Activated CD4-positive, CD25-positive, alpha-beta regulatory T cell treated with anti-CD3 and anti-CD28 coated beads, Interleukin-2, amount 50 U/mL, for 16 hours (primary cell): Measurements from ENCODE around the gene LPCAT1.
"Not testable (repeated sequence)": the region's sequence is repeated elsewhere in the genome, so short reads cannot be mapped to it uniquely, and the experiment has no call there.

Source experiments
- DNase-seq: peaks from one replicate; pipeline ENCODE4 v3.0.0-alpha.2; 2020; ENCODE audit warnings: low read depth, low spot score

The LPCAT1 gene, protein sequence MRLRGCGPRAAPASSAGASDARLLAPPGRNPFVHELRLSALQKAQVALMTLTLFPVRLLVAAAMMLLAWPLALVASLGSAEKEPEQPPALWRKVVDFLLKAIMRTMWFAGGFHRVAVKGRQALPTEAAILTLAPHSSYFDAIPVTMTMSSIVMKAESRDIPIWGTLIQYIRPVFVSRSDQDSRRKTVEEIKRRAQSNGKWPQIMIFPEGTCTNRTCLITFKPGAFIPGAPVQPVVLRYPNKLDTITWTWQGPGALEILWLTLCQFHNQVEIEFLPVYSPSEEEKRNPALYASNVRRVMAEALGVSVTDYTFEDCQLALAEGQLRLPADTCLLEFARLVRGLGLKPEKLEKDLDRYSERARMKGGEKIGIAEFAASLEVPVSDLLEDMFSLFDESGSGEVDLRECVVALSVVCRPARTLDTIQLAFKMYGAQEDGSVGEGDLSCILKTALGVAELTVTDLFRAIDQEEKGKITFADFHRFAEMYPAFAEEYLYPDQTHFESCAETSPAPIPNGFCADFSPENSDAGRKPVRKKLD

DNA sequence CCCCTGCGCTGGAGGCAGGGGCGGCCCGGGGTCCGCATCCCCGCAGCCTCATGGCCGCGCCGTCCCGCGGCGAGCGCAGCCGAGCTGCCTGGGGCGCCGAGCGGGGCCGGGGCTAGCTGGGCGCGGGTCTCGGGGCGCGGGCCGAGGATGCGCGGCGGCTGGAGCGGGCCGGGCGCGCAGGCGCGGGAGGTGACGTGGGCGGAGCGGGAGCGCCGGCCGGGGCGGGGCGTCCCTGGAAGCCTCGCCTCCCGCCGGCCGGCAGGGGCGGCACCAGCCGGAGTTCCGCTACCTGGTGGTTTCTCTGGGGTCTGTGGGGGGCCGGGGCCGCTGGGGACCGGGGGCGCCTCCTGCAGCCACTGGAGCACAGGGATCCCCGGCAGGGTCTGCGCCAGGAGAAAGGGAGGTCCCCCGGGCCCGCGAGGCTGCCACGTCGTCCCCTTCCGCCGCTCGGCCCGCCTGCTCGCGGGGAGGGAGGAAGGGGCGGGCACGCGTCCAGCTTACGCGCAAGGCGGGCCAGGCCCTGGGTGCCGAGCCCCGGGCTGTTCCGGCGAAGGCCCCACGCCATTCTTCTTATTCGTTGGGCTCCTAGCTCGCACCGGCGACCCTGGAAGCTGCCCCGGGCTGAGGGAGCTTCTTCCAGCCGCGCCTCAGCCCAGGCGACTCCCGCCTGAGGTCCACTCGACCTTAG is at the start of gene LPCAT1:
Gene LPCAT1 (minus strand): TSS at position 168 of the 688 bp plus-strand sequence. CDS start 116 bp downstream, at position 52.
- DNase-seq, result peak; percentile 41

DNA sequence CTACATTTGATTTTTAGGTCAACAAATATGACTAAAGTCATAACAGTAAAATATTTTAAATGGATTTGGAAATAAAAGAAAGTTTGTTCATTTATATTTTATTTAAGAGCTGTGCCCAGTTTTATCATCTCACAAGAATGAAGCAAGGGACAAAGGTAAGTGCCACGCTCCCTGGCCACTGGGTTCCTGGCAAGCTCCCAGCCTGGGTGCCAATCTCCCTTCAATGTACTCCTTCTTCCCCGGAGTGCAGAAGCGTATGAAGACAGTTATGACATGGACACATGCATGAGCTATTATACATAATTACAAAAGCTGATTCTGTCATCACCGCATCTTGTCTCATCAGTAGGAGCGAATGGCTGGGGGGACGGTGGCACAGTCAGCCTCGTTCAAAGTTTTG is 48.1 kb upstream of the LPCAT1 start:
- DNase-seq, result not testable (repeated sequence)

DNA sequence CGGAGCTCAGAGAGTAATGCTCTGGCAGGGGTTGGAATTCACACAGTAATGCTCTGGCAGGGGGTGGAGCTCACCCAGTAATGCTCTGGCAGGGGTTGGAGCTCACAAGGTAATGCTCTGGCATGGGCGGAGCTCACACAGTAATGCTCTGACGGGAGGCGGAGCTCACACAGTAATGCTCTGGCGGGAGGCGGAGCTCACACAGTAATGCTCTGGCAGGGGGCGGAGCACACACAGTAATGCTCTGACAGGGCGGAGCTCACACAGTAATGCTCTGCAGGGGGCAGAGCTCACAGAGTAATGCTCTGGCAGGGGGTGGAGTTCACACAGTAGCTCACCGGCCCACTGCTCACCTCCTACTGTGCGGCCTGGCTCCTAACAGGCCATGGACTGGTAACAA is 47.2 kb upstream of the LPCAT1 start:
- no peak for DNase-seq

DNA sequence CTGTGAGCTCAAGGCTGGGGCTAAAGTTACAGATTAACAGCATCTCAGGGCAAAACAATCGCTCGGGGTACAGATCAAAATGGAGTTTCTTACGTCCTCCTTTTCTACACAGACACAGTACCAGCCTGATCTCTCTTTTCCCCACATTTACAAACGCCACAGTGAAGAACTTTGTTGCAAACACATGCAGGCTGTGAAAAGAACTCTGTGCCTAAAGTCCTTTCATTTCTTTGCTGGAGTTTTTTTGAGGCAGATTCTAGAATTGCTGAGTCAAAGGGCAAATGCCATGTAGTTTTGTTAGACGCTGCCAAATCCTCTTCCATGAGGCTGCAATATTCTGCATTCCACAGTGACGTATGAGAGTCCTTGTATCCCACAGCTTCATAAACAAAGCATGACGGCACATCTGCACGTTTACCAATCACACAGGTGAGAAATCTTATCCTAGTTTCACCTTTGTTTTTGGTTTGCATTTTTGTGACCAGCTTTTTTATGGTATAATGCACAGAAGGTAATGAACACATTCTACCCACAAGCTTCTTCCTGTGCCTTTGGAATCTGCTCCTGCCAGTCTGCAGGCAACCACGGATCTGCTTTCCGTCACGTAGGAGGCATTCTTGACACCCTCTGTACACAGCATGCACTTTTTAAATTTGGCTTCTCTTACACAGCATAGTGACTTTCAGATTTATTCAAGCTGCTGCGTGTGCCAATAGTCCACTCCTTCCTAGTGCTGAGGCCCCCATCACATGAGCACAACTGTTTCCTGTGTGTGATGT is 44.6 kb upstream of the LPCAT1 start:
- DNase-seq, result no peak

DNA sequence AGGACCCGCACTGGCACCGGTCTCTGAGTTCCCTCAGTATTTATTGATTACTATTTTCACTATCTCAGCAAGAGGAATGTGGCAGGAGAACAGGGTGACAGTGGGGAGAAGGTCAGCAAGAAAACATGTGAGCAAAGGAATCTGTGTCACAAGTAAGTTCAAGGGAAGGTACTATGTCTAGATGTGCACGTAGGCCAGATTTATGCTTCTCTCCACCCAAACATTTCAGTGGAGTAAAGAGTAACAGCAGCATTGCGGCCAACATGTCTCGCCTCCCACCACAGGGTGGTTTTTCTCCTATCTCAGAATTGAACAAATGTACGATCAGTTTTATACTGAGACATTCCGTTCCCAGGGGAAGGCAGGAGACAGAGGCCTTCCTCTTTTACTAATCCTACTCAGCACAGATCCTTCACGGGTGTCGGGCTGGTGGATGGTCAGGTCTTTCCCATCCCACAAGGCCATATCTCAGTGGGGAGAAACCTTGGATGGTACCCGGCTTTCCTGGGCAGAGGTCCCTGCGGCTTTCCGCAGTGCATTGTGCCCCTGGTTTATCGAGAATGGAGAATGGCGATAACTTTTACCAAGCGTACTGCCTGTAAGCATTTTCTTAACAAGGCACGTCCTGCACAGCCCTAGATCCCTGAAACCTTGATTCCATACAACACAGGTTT is 43.9 kb upstream of the LPCAT1 start:
- DNase-seq, result not testable (repeated sequence)

DNA sequence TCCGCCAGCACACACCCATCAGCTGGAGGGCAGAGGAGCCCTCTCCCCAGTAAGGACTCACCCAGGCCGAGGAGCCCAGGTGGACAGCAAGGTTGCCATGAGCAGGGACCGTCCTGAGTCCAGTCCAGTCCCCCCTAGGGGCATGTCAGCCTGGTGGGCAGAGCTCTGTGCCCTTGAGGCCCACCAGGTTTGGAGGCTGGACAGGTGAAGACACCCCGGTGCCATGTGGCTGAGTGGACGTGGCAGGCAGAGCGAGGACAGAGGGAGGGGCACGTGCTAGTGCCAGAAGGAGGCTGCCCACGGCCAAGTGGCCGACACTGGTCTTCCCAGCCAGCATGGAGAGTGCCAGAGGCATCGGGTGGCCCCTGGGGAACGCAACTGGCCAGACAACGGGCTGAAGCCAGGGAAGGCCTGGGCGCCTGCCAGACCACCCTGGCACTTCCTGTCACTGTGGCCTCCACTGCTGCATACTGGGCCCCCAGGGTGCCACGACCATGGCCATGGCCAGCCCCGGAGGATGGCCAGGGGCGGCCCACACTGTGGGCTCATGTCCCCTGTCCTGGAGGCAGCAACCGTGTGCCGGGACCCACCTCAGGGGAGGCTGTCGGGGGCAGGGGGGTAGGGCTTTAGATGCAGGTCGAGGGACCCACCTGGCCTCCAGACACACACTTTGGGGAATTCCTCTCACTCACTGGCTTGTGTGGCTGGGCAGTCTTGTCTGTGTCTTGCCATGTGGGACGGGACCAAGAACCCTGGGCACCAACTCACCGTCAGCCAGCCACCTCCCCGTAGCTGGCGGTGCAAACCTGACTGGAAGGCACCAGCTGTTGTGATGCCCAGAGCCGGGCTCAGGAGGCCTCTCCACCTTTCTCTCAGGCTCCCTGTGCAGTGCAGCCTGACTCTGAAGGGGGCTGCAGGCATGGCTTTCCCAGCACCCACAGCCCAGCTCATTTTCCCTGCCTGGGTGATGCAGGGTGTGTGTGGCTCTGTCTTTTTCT is 42.3 kb upstream of the LPCAT1 start:
- no peak for DNase-seq

DNA sequence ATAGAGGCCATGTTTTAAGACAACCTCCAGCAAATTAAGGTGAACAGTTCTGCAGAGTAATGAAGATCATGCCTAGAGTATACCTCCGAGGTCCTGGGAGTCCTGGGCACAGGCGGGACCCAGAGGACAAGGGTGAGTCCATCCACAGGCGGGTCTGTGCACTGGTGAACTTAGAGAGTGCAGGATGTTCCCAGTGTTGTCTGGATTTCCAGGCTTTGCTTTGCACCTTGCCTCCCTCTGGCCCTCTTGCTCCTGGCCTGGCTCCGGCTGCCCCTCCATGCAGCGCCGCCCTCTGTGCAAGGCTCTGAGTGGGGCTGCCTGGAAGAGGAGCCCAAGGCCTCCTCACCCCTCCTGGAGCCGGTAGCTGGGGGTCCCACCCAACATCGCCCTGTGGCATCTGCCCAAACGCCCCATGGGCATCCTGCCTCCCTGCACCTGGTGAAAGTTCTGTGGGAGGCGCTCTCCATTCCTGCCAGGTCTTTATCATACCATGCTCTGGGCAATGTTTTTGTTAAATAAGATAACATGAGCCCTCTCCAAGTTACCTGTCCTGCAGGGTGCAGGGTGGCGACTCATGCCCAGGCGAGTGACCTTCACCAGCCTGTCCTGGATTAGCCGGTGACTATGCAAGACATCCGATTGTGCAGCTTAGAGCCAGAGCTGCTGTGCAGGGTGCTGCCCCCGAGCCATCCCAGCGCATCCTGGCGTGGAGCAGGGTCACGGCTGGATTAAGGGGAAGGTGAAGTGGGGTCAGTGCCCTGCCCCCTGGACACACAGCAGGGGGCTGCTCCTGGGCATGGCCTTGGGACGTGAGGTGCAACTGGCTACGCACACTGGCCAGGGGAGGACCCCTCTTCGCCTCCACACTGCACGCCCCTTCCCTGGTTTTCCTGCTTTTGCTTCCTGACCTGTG is 41.3 kb upstream of the LPCAT1 start:
- DNase-seq, result no peak

DNA sequence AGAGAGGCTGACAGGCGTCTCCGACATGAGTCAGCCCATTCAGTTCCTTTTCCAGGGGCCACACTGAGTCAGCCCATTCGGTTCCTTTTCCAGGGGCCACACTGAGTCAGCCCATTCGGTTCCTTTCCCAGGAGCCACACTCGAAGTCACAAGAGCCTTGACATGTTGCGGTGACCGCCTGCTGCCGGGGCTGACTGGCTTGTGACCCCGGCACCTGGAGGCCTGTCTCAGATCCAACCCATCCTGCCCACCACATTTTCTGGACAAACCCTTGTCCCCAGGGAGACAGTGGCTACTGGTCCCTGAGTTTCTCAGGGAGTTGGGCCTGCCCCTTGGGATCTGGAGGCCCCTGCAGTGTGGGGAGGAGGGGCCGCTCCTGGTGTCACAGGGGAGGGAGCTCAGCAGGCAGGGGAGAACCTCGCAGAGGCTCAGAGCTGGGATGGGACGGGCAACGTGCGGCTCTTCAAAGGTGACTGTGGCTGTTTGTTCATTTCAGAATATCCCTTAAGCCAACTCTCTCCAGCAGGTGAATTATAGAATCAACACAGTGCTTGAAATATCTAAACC is 40.5 kb upstream of the LPCAT1 start:
- DNase-seq, result no peak

DNA sequence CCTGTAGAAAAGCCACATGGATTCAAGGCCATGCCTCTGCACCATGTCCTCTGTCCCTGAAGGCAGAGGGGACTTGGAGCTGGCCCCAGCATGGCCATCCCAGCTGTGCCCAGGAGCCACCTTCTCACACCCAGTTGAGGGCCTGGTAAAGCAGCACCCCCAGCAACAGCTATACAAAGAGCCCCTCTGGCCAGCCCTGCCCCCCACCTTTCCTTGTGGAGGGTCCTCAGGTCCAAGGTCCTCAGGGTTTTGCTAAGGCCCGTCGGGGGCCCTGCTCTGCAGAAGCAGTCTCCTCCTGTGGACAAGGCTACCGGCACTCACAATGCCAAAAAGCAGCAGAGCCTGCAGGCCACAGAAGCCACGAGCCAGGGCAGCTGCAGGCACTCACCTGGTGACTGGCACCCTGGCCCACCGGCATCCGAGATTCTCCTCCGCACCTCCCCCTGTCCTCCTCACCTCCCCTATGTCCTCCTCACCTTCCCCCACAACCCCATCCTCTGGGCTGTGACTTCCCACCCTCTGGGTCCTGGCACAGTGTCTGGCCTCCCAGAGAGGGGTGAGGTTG is 39.9 kb upstream of the LPCAT1 start:
- DNase-seq, result no peak

DNA sequence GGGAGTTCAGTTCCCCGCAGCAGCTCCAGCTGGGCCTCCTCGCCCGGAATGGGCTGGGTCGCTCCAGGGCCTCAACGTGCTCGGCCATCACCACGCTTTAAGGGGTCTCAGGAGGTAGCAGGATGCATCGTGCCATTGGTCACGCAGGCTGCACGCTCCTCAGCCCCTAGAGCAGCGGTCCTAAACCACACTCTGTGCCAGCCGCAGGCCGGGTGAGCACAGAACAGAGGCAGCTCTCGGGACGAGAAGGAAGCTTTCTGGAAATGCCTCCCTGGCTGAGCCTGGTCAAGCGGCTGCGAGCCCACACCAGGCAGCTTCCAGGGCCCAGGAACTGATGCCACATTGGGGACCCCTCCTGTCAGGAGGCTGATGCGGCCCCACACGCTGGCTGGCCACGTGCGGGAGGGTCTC is 39.3 kb upstream of the LPCAT1 start:
- DNase-seq, result no peak

DNA sequence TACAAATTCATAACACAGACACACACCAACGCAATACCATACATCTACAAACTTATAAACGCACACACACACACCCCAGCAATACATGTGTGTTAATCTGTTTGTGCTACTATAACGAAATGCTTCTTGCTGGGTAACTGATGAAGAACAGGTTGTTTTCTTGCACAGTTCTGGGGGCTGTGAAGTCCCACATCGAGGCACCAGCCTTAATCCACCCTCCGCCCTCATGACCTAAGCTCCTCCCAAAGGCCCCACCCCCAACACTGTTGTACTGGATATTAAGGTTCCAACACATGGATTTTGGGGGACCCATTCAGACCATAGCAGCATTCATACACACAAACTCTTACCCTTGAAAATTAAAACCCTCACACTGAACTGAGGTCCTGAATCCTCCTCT is 38.8 kb upstream of the LPCAT1 start:
- DNase-seq, result no peak

DNA sequence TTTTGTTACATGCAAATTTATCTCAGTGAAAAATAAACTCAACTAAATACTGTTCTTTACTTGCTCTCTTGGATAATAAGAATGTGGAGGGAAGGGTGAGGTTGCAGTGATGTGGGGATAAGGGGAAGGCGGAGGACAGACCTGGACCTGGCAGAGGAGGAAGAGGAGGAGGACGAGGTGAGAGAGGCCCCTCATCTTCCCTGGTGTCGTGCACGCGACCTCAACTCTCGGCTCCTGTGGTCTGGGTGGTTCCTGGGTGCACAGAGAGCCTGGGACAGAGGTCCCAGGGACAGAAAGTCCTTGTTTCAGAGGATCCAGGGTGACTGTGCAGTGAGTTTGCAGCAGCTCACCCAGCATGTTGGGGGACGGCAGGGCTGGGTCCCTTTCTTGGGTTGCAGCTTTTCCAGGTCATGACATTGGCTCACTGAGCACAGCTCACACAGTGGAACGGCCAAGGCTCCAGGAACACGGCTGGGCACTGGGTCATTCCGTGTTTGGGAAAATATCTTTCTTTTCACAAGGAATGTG is 37.7 kb upstream of the LPCAT1 start:
- no peak for DNase-seq

DNA sequence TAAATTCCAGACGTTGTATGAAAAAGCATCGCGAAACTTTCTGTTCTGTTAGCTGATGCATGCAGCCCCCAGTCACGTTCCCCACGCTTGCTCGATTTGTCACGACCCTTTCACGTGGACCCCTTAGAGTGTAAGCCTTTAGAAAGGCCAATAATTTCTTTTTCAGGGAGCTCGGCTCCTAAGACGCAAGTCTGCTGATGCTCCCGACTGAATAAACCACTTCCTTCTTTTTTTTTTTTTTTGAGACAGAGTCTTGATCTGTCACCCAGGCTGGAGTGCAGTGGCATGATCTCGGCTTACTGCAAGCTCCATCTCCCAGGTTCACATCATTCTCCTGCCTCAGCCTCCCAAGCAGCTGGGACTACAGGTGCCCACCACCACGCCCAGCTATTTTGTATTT is 36.7 kb upstream of the LPCAT1 start:
- DNase-seq, result not testable (repeated sequence)

DNA sequence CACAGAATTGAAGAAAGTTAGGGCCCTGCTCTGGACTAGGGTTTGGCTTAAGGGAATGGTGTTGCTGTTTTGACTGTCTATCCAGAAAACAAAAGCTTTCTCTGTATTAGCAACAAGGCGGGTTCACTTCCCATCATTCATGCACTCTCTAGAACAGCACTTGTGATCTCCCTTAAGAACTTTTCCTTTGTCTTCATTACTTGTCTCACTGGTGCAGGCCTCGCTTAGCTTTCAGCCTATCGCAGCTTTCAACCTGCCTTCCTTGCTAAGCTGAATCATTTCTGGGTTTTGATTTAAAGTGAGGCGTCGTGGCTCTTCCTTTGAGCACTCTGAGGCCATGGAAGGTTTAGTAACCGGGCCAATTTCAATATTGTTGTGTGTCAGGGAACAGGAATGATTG is 35.2 kb upstream of the LPCAT1 start:
- no peak for DNase-seq

DNA sequence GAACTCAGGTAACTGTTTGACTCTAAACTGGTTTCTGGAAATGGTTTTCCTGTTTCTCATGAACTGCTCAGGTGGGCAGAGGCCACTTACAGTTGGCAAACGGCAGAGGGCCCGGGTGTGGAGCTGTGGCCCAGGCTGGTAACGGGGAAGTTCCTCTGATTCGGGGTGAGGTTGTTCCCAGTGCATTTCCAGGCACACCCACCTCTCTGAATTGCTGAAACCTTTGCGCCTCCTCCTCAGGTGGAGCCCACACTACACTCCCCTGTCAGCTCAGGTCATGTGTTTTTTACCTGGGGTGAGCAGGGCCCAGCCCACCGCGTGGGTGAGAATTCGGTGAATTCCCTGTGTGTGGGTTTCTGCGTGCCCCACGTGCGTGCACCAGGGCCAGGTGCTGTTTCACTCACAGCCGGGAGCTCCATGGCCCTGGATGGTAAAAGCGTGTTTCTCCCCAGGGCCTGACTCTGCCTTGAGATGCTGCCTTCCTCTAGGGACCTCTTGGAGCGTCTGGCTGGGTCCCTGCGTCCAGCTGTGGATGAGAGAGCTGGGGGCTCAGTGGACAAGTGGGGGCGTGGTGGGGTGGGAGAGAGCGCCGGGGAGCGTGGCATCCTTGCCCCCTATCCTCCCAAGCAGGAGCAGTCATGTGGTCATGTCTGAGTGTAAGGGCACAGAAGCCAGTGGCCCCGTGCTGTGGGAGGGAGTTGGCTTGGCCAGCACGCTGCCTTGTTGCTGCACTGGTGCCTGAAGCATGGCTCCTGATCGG is 33.5 kb upstream of the LPCAT1 start:
- DNase-seq, result no peak

DNA sequence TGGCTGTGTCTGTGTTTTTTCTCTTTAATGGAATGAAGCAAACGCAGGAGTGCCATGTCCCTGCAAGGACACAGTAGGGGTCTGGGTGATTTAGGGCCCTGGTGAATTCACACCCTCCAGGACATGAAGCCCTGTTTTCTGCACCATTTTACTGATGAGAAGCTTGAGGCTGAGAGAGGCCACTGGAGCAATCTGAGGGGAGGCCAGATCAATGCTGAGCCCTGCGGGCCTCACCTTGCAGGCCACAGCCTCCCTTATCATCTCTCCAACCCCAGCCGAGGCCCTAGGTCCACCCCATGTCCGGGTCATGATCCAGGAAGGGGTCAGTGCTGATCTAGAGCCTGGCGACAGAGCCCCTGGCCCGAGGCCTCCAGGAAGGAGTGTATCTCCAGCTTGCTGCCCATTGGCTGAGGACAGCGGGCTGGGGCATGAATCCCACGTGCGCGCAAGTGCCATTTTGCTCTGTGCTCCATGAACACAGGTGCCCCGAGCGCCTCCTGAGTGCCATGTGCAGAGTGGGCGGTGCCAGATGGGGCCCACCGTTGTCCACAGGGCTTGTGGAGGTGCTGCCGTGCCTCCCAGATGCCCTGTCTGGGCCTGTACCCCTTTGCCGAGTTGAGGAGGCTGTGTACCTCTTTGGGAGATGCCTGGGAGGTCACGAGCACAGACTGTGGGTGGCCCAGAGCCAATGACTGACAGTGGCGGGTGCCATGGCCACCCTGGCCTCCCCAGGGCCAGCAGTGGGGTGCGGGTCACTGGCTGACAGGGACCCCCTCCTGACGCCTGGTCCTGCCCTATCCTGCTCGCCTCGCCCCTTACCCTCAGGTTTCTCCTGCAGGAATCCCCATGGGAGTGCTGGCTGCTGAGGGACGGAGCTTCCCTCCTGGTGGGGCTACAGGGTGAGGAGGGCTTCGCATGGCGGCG is 32.3 kb upstream of the LPCAT1 start:
- DNase-seq, result no peak
